Liver (tissue), 9 donors: ENCODE results near the gene SIPA1L3. TPM values are rescaled to one million over a fixed set of nuclear protein-coding genes. Genes with fewer than 3 reads are reported as not detected.

Experiments used
- DNase-seq: peaks from one replicate; pipeline ENCODE4 v3.0.0-alpha.2; 2017; ENCODE audit warnings: low spot score
- H3K27ac ChIP-seq, 2 donors: one replicate each; pipeline ENCODE4 v1.7.0; 2013; ENCODE audit warnings: inconsistent platforms in 2 of 2, low read length in 2 of 2, control low read depth in 1 of 2, low read depth in 1 of 2, mild to moderate bottlenecking in 1 of 2
- H3K27me3 ChIP-seq, 4 donors: one replicate each; pipeline versions ENCODE4 v1.6.1 to v1.7.0; 2013; ENCODE audit warnings: low read length in 3 of 4, inconsistent platforms in 1 of 4, mild to moderate bottlenecking in 1 of 4, moderate library complexity in 1 of 4; ENCODE audit not compliant: control insufficient read depth in 4 of 4, insufficient read depth in 4 of 4
- H3K36me3 ChIP-seq, 4 donors: one replicate each; pipeline versions ENCODE4 v1.6.1 to v1.7.0; 2013; ENCODE audit warnings: low read length in 3 of 4, mild to moderate bottlenecking in 3 of 4, low read depth in 1 of 4, moderate library complexity in 1 of 4; ENCODE audit not compliant: control insufficient read depth in 4 of 4, insufficient read depth in 3 of 4
- H3K4me1 ChIP-seq, 4 donors: one replicate each; pipeline versions ENCODE4 v1.6.1 to v1.7.0; 2013; ENCODE audit warnings: low read length in 3 of 4, mild to moderate bottlenecking in 3 of 4, moderate library complexity in 1 of 4; ENCODE audit not compliant: control insufficient read depth in 4 of 4, insufficient read depth in 4 of 4
- H3K4me3 ChIP-seq, 3 donors: one replicate each; pipeline versions ENCODE4 v1.6.1 to v1.7.0; 2013; ENCODE audit warnings: low read length in 3 of 3, control low read depth in 1 of 3, low read depth in 1 of 3, mild to moderate bottlenecking in 1 of 3
- H3K9ac ChIP-seq, 2 donors: one replicate each; pipeline ENCODE4 v1.7.0; 2013; ENCODE audit warnings: low read length in 2 of 2, mild to moderate bottlenecking in 2 of 2, moderate library complexity in 2 of 2, control low read depth in 1 of 2, low read depth in 1 of 2
- H3K9me3 ChIP-seq, 4 donors: one replicate each; pipeline versions ENCODE4 v1.6.1 to v1.7.0; 2013; ENCODE audit warnings: low read length in 3 of 4; ENCODE audit not compliant: control insufficient read depth in 4 of 4
- ATF3 ChIP-seq: IDR thresholded peaks from 2 replicates; pipeline ENCODE4 v1.6.1; 2016; ENCODE audit warnings: antibody characterized with exemption
- CTCF ChIP-seq: fragments of 150-350 bp; IDR thresholded peaks from 2 replicates; pipeline ENCODE4 v1.5.1; 2017; ENCODE audit warnings: improper control_type of control experiment, low read depth, low read length; ENCODE audit not compliant: missing input control
- EGR1 ChIP-seq, 2 donors: IDR thresholded peaks; 2 replicates each; pipeline ENCODE4 v1.6.1; 2016 to 2018; ENCODE audit warnings: antibody characterized with exemption in 2 of 2, low read depth in 2 of 2
- FOXA1 ChIP-seq: IDR thresholded peaks from 2 replicates; pipeline ENCODE4 v1.6.1; 2016; ENCODE audit warnings: antibody characterized with exemption
- FOXA2 ChIP-seq: IDR thresholded peaks from 2 replicates; pipeline ENCODE4 v1.6.1; 2016; ENCODE audit warnings: antibody characterized with exemption
- GABPA ChIP-seq, 2 donors: IDR thresholded peaks in 1 of 2; conservative IDR thresholded peaks in 1 of 2; 2 replicates each; pipeline ENCODE4 v1.6.1; 2016; ENCODE audit warnings: antibody characterized with exemption in 2 of 2, mild to moderate bottlenecking in 1 of 2, moderate library complexity in 1 of 2
- HNF4A ChIP-seq, 2 donors: conservative IDR thresholded peaks; 2 replicates each; pipeline ENCODE4 v1.6.1; 2016; ENCODE audit warnings: antibody characterized with exemption in 2 of 2, mild to moderate bottlenecking in 2 of 2
- HNF4G ChIP-seq: IDR thresholded peaks from 2 replicates; pipeline ENCODE4 v1.6.1; 2016; ENCODE audit warnings: antibody characterized with exemption
- JUND ChIP-seq, 2 donors: IDR thresholded peaks; 2 replicates each; pipeline ENCODE4 v1.6.1; 2016; ENCODE audit warnings: antibody characterized with exemption in 2 of 2
- MAX ChIP-seq: IDR thresholded peaks from 2 replicates; pipeline ENCODE4 v1.6.1; 2016; ENCODE audit warnings: antibody characterized with exemption
- NR2F2 ChIP-seq: IDR thresholded peaks from 2 replicates; pipeline ENCODE4 v1.6.1; 2016; ENCODE audit warnings: antibody characterized with exemption
- RAD21 ChIP-seq, 2 donors: IDR thresholded peaks; 2 replicates each; pipeline ENCODE4 v1.6.1; 2016; ENCODE audit warnings: antibody characterized with exemption in 2 of 2, mild to moderate bottlenecking in 2 of 2
- RXRA ChIP-seq, 2 donors: IDR thresholded peaks; 2 replicates each; pipeline ENCODE4 v1.6.1; 2017 to 2018; ENCODE audit warnings: antibody characterized with exemption in 2 of 2, mild to moderate bottlenecking in 1 of 2
- SP1 ChIP-seq: IDR thresholded peaks from 2 replicates; pipeline ENCODE4 v1.6.1; 2018; ENCODE audit warnings: antibody characterized with exemption, mild to moderate bottlenecking
- TAF1 ChIP-seq: conservative IDR thresholded peaks from 2 replicates; pipeline ENCODE4 v1.6.1; 2016; ENCODE audit warnings: antibody characterized with exemption, mild to moderate bottlenecking
- YY1 ChIP-seq: IDR thresholded peaks from 2 replicates; pipeline ENCODE4 v1.6.1; 2016; ENCODE audit warnings: antibody characterized with exemption, mild to moderate bottlenecking
- ZBTB33 ChIP-seq: IDR thresholded peaks from 2 replicates; pipeline ENCODE4 v1.6.1; 2016; ENCODE audit warnings: antibody characterized with exemption
- WGBS: extraction: QIAGEN DNeasy Blood & Tissue Kit; methylation state at CpG from one replicate; pipeline ENCODE4 v1.1.7; 2013; 5-methylcytosine and 5-hydroxymethylcytosine counted together
- polyA plus RNA-seq, 2 donors: library from polyadenylated mRNA; stranded (reverse) in 1 of 2; unstranded in 1 of 2; fragments of 200-250 nt in 1 of 2; fragments of >200 nt in 1 of 2; fragmentation: Nextera tagmentation in 1 of 2; extraction: Ambion mirVana in 1 of 2; gene quantifications; one replicate each; pipeline versions ENCODE4 v1.2.1 to v1.2.3, GENCODE V29; 2013 to 2015
- total RNA-seq, 2 donors: library from RNA; depleted of rRNA; stranded (reverse); fragments of >200 nt; gene quantifications; one replicate each; pipeline ENCODE4 v1.2.3, GENCODE V29; 2014
- donor health status: healthy.
- donor health status: healthy.
- donor health status: healthy.
- donor health status: healthy.
- donor health status: healthy.

Gene SIPA1L3
- total and polyA plus RNA-seq, 4 donors: 2.4 to 10.0 (median 4.4) TPM

GRCh38 chr19:38017401-38018151 lies 110.6 kb downstream of the SIPA1L3 start:
- Histone ChIP-seq H3K27ac (no peak overlapping the region), H3K27me3 (no peaks in the 10 kb centered on the region), H3K9ac (no peak overlapping the region), H3K4me1 (no peaks in the 10 kb centered on the region), H3K4me3 (no peak overlapping the region), H3K36me3 (no peaks in the 10 kb centered on the region), H3K9me3 (no peaks in the 10 kb centered on the region)
- 97% methylated on average over 6 of the region's 6 CpGs for WGBS
- no peak for DNase-seq
- TF ChIP-seq FOXA2 (no peak), RAD21 (IDR thresholded peaks at IDR 0.05) (no peak), GABPA (IDR thresholded peaks at IDR 0.05 in 1 of 2, conservative IDR thresholded peaks at IDR 0.05 in 1 of 2) (no peak), TAF1 (no peak), MAX (no peak), HNF4G (no peak), ATF3 (no peak), EGR1 (IDR thresholded peaks at IDR 0.05; ENCODE audit: low read depth in 2 of 2) (no peak)

- no peak overlapping the region for H3K9ac ChIP-seq
- H3K4me3 ChIP-seq: no peak overlapping the region
- no peaks in the 10 kb centered on the region for H3K9me3 ChIP-seq
- DNase-seq: no peak
- no peaks in the 10 kb centered on the region for H3K36me3 ChIP-seq
- no peaks in the 10 kb centered on the region for H3K4me1 ChIP-seq
- TF ChIP-seq ATF3 (no peak), GABPA (IDR thresholded peaks at IDR 0.05 in 1 of 2, conservative IDR thresholded peaks at IDR 0.05 in 1 of 2) (no peak), MAX (no peak), RAD21 (IDR thresholded peaks at IDR 0.05) (no peak), CTCF (no peak), JUND (IDR thresholded peaks at IDR 0.05) (no peak), HNF4G (no peak), ZBTB33 (no peak), YY1 (no peak), EGR1 (IDR thresholded peaks at IDR 0.05; ENCODE audit: low read depth in 2 of 2) (no peak), SP1 (no peak), NR2F2 (no peak), FOXA1 (no peak), FOXA2 (no peak), RXRA (IDR thresholded peaks at IDR 0.05) (no peak), HNF4A (conservative IDR thresholded peaks at IDR 0.05) (no peak)
- H3K27me3 ChIP-seq: no peaks in the 10 kb centered on the region
- 93% methylated on average over 5 of the region's 5 CpGs for WGBS
- no peak overlapping the region for H3K27ac ChIP-seq
Measured at GRCh38 chr19:38018694-38019395, 111.8 kb downstream of the SIPA1L3 start.
